ENCODE measurements around the gene C6. TPM values are rescaled to one million over a fixed set of nuclear protein-coding genes. Genes with fewer than 3 reads are reported as not detected.

C6 gene
- total RNA-seq, 1 experiment from 2014 or later: not detected

DNA sequence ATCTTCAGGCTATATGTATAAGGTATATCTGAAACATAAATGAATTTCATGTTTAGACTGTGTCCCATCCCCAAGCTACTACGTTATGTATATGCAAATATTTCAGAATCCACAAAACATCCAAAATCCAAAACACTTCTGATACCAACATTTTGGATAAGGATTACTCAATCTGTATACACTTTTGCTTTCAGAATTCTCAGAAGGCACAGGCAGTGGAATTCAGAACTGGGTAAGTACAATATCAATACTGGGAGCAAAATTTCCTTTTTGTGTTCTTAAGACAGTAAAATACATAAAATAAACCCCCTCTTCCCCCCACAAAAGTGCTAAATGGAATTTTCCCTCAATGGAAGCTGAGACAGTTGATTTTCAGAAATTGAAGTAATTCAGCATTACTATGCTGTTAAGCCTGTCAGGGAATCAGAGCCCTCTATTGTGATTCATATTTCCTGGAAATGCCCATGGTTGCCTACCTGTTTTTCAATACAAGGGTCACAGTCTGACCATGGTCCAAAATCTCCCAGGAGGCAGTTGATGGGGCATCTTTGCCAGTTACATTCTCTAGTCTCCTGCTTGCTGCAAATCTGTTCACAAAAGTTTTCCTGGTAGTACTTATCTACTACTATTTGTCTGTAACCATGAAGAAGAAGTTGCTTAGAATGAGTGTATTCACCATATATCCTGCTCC is 12.1 kb downstream of the C6 start:
- no peak overlapping the region for H4K91ac ChIP-seq (ENCODE audit: insufficient read length, low read depth, low read length)
- H3K27me3 ChIP-seq (ENCODE audit: insufficient read depth, low read length): no peaks in the 10 kb centered on the region
- no peak overlapping the region for H3K4ac ChIP-seq (ENCODE audit: low read depth, low read length)
- H2BK120ac ChIP-seq (ENCODE audit: low read depth, low read length, poor library complexity, severe bottlenecking): no peak overlapping the region
- H3K9ac ChIP-seq (ENCODE audit: extremely low read depth, insufficient read length, low read length): no peak overlapping the region
- H3K18ac ChIP-seq (ENCODE audit: insufficient read length, low read depth, low read length): no peak overlapping the region
- H4K8ac ChIP-seq (replicated peaks; ENCODE audit: insufficient read length, low read depth, low read length): no peak overlapping the region
- TF ChIP-seq, protein P1, sequence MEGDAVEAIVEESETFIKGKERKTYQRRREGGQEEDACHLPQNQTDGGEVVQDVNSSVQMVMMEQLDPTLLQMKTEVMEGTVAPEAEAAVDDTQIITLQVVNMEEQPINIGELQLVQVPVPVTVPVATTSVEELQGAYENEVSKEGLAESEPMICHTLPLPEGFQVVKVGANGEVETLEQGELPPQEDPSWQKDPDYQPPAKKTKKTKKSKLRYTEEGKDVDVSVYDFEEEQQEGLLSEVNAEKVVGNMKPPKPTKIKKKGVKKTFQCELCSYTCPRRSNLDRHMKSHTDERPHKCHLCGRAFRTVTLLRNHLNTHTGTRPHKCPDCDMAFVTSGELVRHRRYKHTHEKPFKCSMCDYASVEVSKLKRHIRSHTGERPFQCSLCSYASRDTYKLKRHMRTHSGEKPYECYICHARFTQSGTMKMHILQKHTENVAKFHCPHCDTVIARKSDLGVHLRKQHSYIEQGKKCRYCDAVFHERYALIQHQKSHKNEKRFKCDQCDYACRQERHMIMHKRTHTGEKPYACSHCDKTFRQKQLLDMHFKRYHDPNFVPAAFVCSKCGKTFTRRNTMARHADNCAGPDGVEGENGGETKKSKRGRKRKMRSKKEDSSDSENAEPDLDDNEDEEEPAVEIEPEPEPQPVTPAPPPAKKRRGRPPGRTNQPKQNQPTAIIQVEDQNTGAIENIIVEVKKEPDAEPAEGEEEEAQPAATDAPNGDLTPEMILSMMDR (conservative IDR thresholded peaks at IDR 0.05): no peak
- H3K56ac ChIP-seq (ENCODE audit: insufficient read length, low read depth, low read length): no peak overlapping the region
- H3K79me1 ChIP-seq (ENCODE audit: insufficient read depth, low read depth, low read length, poor library complexity, severe bottlenecking): no peaks in the 10 kb centered on the region
- Mint-ChIP-seq H3K4me1 (no peaks in the 10 kb centered on the region; a peak in 1 of 4 replicates), H3K9me3 (peaks cover 19 to 21% of the 10 kb centered on the region in 2 experiments), H3K4me3 (no peak overlapping the region), H3K27me3 (ENCODE audit: low read depth) (no peaks in the 10 kb centered on the region; the same call in 1 of the 2 replicates), H3K36me3 (ENCODE audit: insufficient read depth in 1 of 3, low read depth in 3 of 3) (peaks cover 0 to 8% (median 3%) of the 10 kb centered on the region in 3 experiments; a peak in 5 of 7 replicates), H3K27ac (no peak overlapping the region)
- H3K9me3 ChIP-seq (ENCODE audit: control insufficient read depth, low read depth, low read length): no peaks in the 10 kb centered on the region
- no peaks in the 10 kb centered on the region for H3K4me1 ChIP-seq (ENCODE audit: insufficient read depth, low read length)
- no peak overlapping the region for H2BK15ac ChIP-seq (ENCODE audit: low read depth, low read length)
- H3K4me2 ChIP-seq (ENCODE audit: insufficient read depth, insufficient read length, low read length): no peak overlapping the region
- no peak overlapping the region for H2AFZ ChIP-seq (ENCODE audit: low read length)
- H2BK5ac ChIP-seq (ENCODE audit: insufficient read length, low read length): no peak overlapping the region
- H2AK5ac ChIP-seq (ENCODE audit: insufficient read length, low read length): no peak overlapping the region
- no peaks in the 10 kb centered on the region for H3K79me2 ChIP-seq (ENCODE audit: insufficient read depth, low read length)
- no peaks in the 10 kb centered on the region for H3K23me2 ChIP-seq (ENCODE audit: insufficient read length, low read depth, low read length, poor library complexity, severe bottlenecking)
- no peak overlapping the region for H4K5ac ChIP-seq (ENCODE audit: insufficient read length, low read depth, low read length)
- H3T11ph ChIP-seq (ENCODE audit: low read length): no peak overlapping the region
- no peak overlapping the region for H2BK12ac ChIP-seq (ENCODE audit: insufficient read length, low read depth, low read length)
- H2BK20ac ChIP-seq (ENCODE audit: low read depth, low read length, poor library complexity, severe bottlenecking): no peak overlapping the region
- H3K23ac ChIP-seq (ENCODE audit: insufficient read length, low read depth, low read length): no peak overlapping the region
- H4K20me1 ChIP-seq (ENCODE audit: control insufficient read depth, insufficient read depth, insufficient read length): no peaks in the 10 kb centered on the region
- H3K27ac ChIP-seq (ENCODE audit: insufficient read length, low read depth, low read length): no peak overlapping the region
- WGBS (ENCODE audit: extremely low coverage, insufficient read length, low lambda C conversion rate): no CpG with 5 or more reads among the region's 1 CpG
- no peak overlapping the region for H3K14ac ChIP-seq (ENCODE audit: insufficient read depth, low read length)
- no peak for DNase-seq
